Measurements from ENCODE around the gene CH25H.
"Not testable (repeated sequence)": the region's sequence is repeated elsewhere in the genome, so short reads cannot be mapped to it uniquely, and the experiment has no call there.

Gene CH25H, protein sequence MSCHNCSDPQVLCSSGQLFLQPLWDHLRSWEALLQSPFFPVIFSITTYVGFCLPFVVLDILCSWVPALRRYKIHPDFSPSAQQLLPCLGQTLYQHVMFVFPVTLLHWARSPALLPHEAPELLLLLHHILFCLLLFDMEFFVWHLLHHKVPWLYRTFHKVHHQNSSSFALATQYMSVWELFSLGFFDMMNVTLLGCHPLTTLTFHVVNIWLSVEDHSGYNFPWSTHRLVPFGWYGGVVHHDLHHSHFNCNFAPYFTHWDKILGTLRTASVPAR

GRCh38 chr10:89207181-89207800 is at the start of gene CH25H:
Gene CH25H (minus strand): TSS chr10:89207317. CDS start chr10:89207292, 25 bp downstream.
- CTCF ChIA-PET = interaction anchor here (1.1 to 2.7 kb wide), 4 partner anchors 10 to 273 kb away, joined by 3 to 20 read pairs (median 5); no protein-coding TSS in a partner anchor
- TF ChIP-seq, protein P1, sequence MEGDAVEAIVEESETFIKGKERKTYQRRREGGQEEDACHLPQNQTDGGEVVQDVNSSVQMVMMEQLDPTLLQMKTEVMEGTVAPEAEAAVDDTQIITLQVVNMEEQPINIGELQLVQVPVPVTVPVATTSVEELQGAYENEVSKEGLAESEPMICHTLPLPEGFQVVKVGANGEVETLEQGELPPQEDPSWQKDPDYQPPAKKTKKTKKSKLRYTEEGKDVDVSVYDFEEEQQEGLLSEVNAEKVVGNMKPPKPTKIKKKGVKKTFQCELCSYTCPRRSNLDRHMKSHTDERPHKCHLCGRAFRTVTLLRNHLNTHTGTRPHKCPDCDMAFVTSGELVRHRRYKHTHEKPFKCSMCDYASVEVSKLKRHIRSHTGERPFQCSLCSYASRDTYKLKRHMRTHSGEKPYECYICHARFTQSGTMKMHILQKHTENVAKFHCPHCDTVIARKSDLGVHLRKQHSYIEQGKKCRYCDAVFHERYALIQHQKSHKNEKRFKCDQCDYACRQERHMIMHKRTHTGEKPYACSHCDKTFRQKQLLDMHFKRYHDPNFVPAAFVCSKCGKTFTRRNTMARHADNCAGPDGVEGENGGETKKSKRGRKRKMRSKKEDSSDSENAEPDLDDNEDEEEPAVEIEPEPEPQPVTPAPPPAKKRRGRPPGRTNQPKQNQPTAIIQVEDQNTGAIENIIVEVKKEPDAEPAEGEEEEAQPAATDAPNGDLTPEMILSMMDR (conservative IDR thresholded peaks at IDR 0.05; ENCODE audit: low read depth) = no peak
- peak; percentile 62 for DNase-seq (ENCODE audit: low spot score)
- no peak within 1 kb of the TSS for H3K27ac ChIP-seq
- POLR2A ChIA-PET (ENCODE audit: low non-redundant PET) = no interaction called here

DNA sequence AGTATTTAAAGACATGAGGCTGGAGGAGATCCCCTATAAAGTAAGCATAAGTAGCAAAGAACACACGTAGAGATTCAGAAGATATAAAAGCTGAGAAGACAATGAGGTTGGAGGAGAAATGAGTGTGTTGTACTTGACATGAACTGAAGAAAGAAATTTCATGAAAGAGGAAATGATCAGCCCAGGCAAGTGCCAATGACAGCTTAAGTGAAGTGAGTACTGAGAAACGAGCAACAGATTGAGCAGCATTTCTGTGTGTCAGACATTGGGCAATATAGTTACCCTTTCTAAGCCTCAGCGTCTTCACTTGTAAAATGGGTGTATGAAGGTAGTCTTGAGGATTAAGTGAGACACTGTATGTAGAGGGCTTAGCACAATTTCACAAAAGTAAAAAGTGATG is 49.2 kb upstream of the CH25H start:
- CTCF ChIA-PET = no interaction called here
- TF ChIP-seq, protein P1 (conservative IDR thresholded peaks at IDR 0.05; ENCODE audit: low read depth) = no peak
- H3K27ac ChIP-seq = no peak overlapping the region
- POLR2A ChIA-PET (ENCODE audit: low non-redundant PET) = no interaction called here
- no peak for DNase-seq (ENCODE audit: low spot score)

GRCh38 chr10:89255793-89256192 is 48.7 kb upstream of the CH25H start:
- ChIA-PET POLR2A (ENCODE audit: low non-redundant PET) (no interaction called here), CTCF (no interaction called here)
- H3K27ac ChIP-seq = no peak overlapping the region
- DNase-seq (ENCODE audit: low spot score) = no peak
- TF ChIP-seq, protein P1 (conservative IDR thresholded peaks at IDR 0.05; ENCODE audit: low read depth) = no peak

DNA sequence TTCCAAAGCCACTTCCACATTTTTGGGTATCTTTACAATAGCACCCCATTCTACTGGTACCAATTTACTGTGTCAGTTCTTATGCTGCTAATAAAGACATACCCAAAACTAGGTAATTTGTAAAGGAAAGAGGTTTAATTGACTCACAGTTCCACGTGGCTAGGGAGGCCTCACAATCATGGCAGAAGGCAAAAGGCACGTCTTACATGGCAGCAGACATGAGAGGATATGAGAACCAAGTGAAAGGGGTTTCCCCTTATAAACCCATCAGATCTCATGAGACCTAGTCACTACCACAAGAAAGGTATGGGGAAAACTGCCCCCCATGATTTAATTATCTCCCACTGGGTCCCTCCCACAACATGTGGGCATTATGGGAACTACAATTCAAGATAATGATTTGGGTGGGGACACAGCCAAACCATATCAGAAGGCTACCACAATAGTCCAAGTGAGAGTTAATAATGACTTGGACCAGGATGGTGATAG is 48.0 kb upstream of the CH25H start:
- H3K27ac ChIP-seq; DNase-seq (ENCODE audit: low spot score); POLR2A ChIA-PET (ENCODE audit: low non-redundant PET); CTCF ChIA-PET: not testable (repeated sequence)

- H3K27ac ChIP-seq = peak overlapping the region; percentile 72
- ChIA-PET CTCF (interaction anchor here (0.7 to 0.8 kb wide), 2 partner anchors 50 to 53 kb away, joined by 3 read pairs; partner anchors contain the start of gene IFIT2), POLR2A (ENCODE audit: low non-redundant PET) (interaction anchor here (1.0 kb wide), 1 partner anchor 163 kb away, joined by 3 read pairs; the partner anchor contains the start of gene IFIT5)
- DNase-seq (ENCODE audit: low spot score) = no peak
- TF ChIP-seq, protein P1 (conservative IDR thresholded peaks at IDR 0.05; ENCODE audit: low read depth) = no peak
Measured at GRCh38 chr10:89252225-89252585, 45.1 kb upstream of the CH25H start.

DNA sequence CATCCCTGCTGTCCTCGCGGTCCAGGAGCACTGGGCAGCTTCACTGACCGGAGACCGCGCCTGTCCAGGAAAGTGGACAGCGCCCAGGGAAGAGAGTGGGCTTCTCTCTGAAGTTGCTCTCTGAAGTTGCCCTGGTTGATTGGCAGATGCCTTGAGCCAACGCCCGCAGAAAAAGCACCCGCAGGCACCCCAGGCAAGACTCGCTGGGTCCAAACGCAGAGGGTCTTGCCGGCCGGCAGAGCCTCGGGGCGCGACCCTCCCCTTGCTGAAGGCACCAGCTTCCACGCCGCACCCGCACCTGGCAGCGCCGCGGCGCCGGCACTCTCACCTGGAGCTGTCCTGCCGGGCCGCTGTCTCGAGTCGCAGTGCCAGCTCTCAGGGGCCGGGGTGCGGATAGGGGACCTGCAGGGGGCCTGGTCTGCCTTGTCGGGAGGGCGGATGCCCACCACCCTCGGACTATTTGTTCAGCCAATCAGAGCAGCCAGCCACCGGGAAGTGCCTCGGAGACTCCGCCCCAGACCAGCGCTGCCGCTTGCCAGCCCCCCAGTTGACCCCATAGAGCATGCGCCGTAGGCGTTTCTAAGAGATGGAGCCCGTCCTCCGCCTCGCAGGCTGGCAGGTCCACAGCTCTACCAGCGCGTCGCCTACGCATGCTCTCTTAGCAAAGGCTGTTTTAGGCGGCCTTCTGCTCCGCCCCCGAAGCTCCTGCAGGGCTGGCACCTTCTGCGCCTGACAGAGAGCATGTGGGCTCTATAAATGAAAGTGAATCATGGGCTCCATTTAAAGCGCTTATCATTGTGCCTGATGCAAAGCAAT is 44.5 kb upstream of the CH25H start, which contains the start of gene LIPA:
Gene LIPA, minus strand, starts transcription at position 367 of the 816 bp plus-strand sequence. CDS start 4,127 bp downstream, outside the sequence.
- POLR2A ChIA-PET (ENCODE audit: low non-redundant PET) = interaction anchor here (0.6 to 1.0 kb wide), 3 partner anchors 163 to 223 kb away, joined by 3 read pairs; partner anchors contain the start of gene IFIT5
- TF ChIP-seq, protein P1 (conservative IDR thresholded peaks at IDR 0.05; ENCODE audit: low read depth) = no peak
- peak within 1 kb of the TSS; percentile 72 for H3K27ac ChIP-seq
- peak; percentile 95 for DNase-seq (ENCODE audit: low spot score)
- CTCF ChIA-PET = interaction anchor here (0.5 to 1.3 kb wide), 8 partner anchors 20 to 408 kb away, joined by 3 to 5 read pairs (median 3); partner anchors contain the start of gene IFIT2
